Measurements from ENCODE around the gene NCOA7.

NCOA7 gene

DNA sequence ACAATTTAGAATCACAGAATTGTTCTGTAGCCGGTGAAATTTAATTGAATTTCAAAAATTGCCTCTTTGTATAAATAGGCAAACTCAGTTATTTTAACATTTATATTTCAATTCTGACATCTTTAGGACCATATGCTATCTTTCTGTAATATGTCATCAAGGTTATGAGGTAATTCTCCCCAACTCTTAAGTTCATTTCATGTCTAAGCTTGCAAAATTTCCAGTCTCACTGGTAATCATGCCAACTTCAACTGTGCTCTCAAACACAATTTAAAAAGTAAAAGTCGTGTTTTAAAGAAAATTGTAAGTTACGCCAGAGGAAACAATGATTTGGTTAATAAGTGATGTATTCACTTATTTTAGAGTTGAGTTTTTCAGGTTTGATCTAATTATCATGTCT lies 1.4 kb downstream of the NCOA7 start:
- Histone ChIP-seq H3K9me3 (ENCODE audit: control insufficient read depth, low read length) (no peaks in the 10 kb centered on the region), H3K27ac (ENCODE audit: insufficient read depth, low read depth, low read length, poor library complexity, severe bottlenecking) (no peak overlapping the region), H3K27me3 (ENCODE audit: control insufficient read depth, insufficient read depth, low read length, poor library complexity, severe bottlenecking) (peaks cover 8% of the 10 kb centered on the region), H3K4me3 (ENCODE audit: insufficient read depth, low read depth, low read length) (no peak overlapping the region), H3K36me3 (ENCODE audit: control insufficient read depth, insufficient read depth, low read length) (no peaks in the 10 kb centered on the region), H3K4me1 (ENCODE audit: control insufficient read depth, insufficient read depth, low read length) (peaks cover 8% of the 10 kb centered on the region)
- 68 to 88% methylated on average over 2 to 3 of the region's 3 CpGs for WGBS, 2 experiments

DNA sequence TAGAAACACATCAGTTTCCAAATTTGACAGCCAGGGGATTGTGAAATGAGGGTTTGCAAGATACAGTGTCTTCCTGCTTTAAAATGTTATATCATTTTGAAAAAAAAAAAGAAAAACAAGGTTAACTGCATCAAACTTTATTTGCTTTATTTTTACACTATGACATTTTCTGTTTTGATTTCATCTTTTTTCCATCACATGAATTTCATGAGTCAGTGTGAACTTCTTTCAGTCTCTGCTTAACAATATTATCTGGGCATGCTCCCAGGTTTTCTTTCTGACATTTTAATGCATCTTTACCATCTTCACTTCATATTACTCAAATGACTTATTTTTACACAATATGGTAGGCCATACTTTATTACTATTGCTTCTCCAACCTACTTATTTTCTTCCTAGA lies 1.9 kb downstream of the NCOA7 start:
- peaks cover 8% of the 10 kb centered on the region for H3K27me3 ChIP-seq (ENCODE audit: control insufficient read depth, insufficient read depth, low read length, poor library complexity, severe bottlenecking)
- H3K9me3 ChIP-seq (ENCODE audit: control insufficient read depth, low read length) = no peaks in the 10 kb centered on the region
- no peak overlapping the region for H3K27ac ChIP-seq (ENCODE audit: insufficient read depth, low read depth, low read length, poor library complexity, severe bottlenecking)
- no peak overlapping the region for H3K4me3 ChIP-seq (ENCODE audit: insufficient read depth, low read depth, low read length)
- H3K4me1 ChIP-seq (ENCODE audit: control insufficient read depth, insufficient read depth, low read length) = peaks cover 8% of the 10 kb centered on the region
- no peaks in the 10 kb centered on the region for H3K36me3 ChIP-seq (ENCODE audit: control insufficient read depth, insufficient read depth, low read length)

DNA sequence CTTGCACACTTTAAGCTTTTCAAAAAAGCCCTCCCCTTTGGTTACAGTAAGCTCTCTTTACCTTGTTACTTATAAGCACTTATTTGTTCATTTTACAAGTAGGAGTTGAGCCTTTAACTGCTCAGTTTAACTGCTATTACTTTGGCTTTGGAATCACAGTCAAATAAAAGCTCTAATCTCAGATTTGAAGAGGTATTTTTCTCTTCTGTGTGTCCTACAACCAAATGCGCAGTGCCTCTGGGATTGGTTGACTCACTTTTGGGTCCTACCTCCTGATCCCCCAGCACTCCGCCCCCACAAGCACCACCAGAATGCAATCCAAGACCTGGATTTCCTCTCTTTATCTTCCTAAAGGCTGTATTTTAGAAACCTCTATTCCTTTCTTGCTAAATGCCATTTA lies 2.5 kb downstream of the NCOA7 start:
- Histone ChIP-seq H3K36me3 (ENCODE audit: control insufficient read depth, insufficient read depth, low read length) (no peaks in the 10 kb centered on the region), H3K27ac (ENCODE audit: insufficient read depth, low read depth, low read length, poor library complexity, severe bottlenecking) (no peak overlapping the region), H3K9me3 (ENCODE audit: control insufficient read depth, low read length) (no peaks in the 10 kb centered on the region), H3K4me3 (ENCODE audit: insufficient read depth, low read depth, low read length) (no peak overlapping the region), H3K4me1 (ENCODE audit: control insufficient read depth, insufficient read depth, low read length) (peaks cover 8% of the 10 kb centered on the region), H3K27me3 (ENCODE audit: control insufficient read depth, insufficient read depth, low read length, poor library complexity, severe bottlenecking) (peaks cover 8% of the 10 kb centered on the region)
- 83 to 84% methylated on average over 2 of the region's 2 CpGs for WGBS, 2 experiments

- H3K36me3 ChIP-seq (ENCODE audit: control insufficient read depth, insufficient read depth, low read length) = no peaks in the 10 kb centered on the region
- H3K27ac ChIP-seq (ENCODE audit: insufficient read depth, low read depth, low read length, poor library complexity, severe bottlenecking) = no peak overlapping the region
- H3K27me3 ChIP-seq (ENCODE audit: control insufficient read depth, insufficient read depth, low read length, poor library complexity, severe bottlenecking) = peaks cover 8% of the 10 kb centered on the region
- H3K4me1 ChIP-seq (ENCODE audit: control insufficient read depth, insufficient read depth, low read length) = peaks cover 8% of the 10 kb centered on the region
- no peaks in the 10 kb centered on the region for H3K9me3 ChIP-seq (ENCODE audit: control insufficient read depth, low read length)
- 80 to 93% methylated on average over 2 of the region's 3 CpGs for WGBS, 2 experiments
- no peak overlapping the region for H3K4me3 ChIP-seq (ENCODE audit: insufficient read depth, low read depth, low read length)
These were observed 3.1 kb downstream of the NCOA7 start for GRCh38 chr6:125793863-125794262.

DNA sequence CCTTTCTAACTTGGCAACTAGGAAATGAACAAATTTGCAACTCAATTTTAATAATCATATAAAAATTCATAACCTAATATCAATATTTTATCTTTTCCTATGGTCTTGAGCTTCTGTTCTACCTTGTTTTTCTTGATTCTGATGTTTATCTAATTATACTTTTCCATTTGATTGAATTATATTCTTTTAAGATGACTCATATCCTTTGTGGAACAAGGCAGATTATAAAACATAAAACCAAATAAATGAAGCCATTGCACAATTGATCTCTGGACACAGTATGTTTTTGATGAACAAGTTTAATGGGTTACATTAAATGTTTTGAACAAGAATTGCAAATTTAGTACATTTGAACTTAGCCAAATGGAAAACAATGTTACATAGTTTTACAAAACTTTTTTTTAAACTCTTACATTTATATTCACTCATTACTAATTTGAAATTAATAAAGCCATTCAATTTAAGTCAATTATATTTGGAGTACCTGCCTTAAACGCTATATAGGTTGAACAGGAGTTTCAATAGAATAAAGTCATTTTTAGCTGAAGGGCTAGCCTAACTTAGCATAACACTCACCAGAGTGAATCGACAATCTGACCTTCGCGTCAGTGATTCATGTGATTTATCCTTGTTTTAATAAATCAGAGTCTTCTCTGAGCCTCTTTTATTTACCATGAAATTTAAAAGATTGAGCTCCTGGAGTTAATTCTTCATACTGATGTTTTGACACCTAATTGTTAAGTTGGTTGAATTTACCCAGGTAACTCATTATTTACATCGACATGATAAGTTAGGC lies 3.8 kb downstream of the NCOA7 start:
- no peaks in the 10 kb centered on the region for H3K36me3 ChIP-seq (ENCODE audit: control insufficient read depth, insufficient read depth, low read length)
- no peak overlapping the region for H3K27ac ChIP-seq (ENCODE audit: insufficient read depth, low read depth, low read length, poor library complexity, severe bottlenecking)
- no peaks in the 10 kb centered on the region for H3K9me3 ChIP-seq (ENCODE audit: control insufficient read depth, low read length)
- no peak overlapping the region for H3K4me3 ChIP-seq (ENCODE audit: insufficient read depth, low read depth, low read length)
- H3K27me3 ChIP-seq (ENCODE audit: control insufficient read depth, insufficient read depth, low read length, poor library complexity, severe bottlenecking) = peaks cover 8% of the 10 kb centered on the region
- 96 to 97% methylated on average over 4 to 5 of the region's 5 CpGs for WGBS, 2 experiments
- peaks cover 4% of the 10 kb centered on the region for H3K4me1 ChIP-seq (ENCODE audit: control insufficient read depth, insufficient read depth, low read length)

- peaks cover 8% of the 10 kb centered on the region for H3K27me3 ChIP-seq (ENCODE audit: control insufficient read depth, insufficient read depth, low read length, poor library complexity, severe bottlenecking)
- H3K9me3 ChIP-seq (ENCODE audit: control insufficient read depth, low read length) = no peaks in the 10 kb centered on the region
- WGBS, 2 experiments = 100% methylated on average over 1 of the region's 1 CpG; no CpG with 5 or more reads in 1 of the 2 experiments
- no peaks in the 10 kb centered on the region for H3K4me1 ChIP-seq (ENCODE audit: control insufficient read depth, insufficient read depth, low read length)
- no peaks in the 10 kb centered on the region for H3K36me3 ChIP-seq (ENCODE audit: control insufficient read depth, insufficient read depth, low read length)
- no peak overlapping the region for H3K27ac ChIP-seq (ENCODE audit: insufficient read depth, low read depth, low read length, poor library complexity, severe bottlenecking)
- H3K4me3 ChIP-seq (ENCODE audit: insufficient read depth, low read depth, low read length) = no peak overlapping the region
These were observed 4.5 kb downstream of the NCOA7 start for GRCh38 chr6:125795301-125795700.

- Histone ChIP-seq H3K4me3 (ENCODE audit: insufficient read depth, low read depth, low read length) (no peak overlapping the region), H3K27me3 (ENCODE audit: control insufficient read depth, insufficient read depth, low read length, poor library complexity, severe bottlenecking) (no peaks in the 10 kb centered on the region), H3K4me1 (ENCODE audit: control insufficient read depth, insufficient read depth, low read length) (no peaks in the 10 kb centered on the region), H3K27ac (ENCODE audit: insufficient read depth, low read depth, low read length, poor library complexity, severe bottlenecking) (no peak overlapping the region), H3K9me3 (ENCODE audit: control insufficient read depth, low read length) (no peaks in the 10 kb centered on the region), H3K36me3 (ENCODE audit: control insufficient read depth, insufficient read depth, low read length) (no peaks in the 10 kb centered on the region)
- WGBS, 2 experiments = 95% methylated on average over 3 of the region's 3 CpGs
These were observed 6.5 kb downstream of the NCOA7 start for GRCh38 chr6:125797120-125797885.

- H3K27me3 ChIP-seq (ENCODE audit: control insufficient read depth, insufficient read depth, low read length, poor library complexity, severe bottlenecking) = no peaks in the 10 kb centered on the region
- WGBS, 2 experiments = 89 to 91% methylated on average over 3 of the region's 3 CpGs
- no peak overlapping the region for H3K27ac ChIP-seq (ENCODE audit: insufficient read depth, low read depth, low read length, poor library complexity, severe bottlenecking)
- H3K4me1 ChIP-seq (ENCODE audit: control insufficient read depth, insufficient read depth, low read length) = no peaks in the 10 kb centered on the region
- no peaks in the 10 kb centered on the region for H3K9me3 ChIP-seq (ENCODE audit: control insufficient read depth, low read length)
- no peaks in the 10 kb centered on the region for H3K36me3 ChIP-seq (ENCODE audit: control insufficient read depth, insufficient read depth, low read length)
- no peak overlapping the region for H3K4me3 ChIP-seq (ENCODE audit: insufficient read depth, low read depth, low read length)
These were observed 7.2 kb downstream of the NCOA7 start for GRCh38 chr6:125797886-125798444.

DNA sequence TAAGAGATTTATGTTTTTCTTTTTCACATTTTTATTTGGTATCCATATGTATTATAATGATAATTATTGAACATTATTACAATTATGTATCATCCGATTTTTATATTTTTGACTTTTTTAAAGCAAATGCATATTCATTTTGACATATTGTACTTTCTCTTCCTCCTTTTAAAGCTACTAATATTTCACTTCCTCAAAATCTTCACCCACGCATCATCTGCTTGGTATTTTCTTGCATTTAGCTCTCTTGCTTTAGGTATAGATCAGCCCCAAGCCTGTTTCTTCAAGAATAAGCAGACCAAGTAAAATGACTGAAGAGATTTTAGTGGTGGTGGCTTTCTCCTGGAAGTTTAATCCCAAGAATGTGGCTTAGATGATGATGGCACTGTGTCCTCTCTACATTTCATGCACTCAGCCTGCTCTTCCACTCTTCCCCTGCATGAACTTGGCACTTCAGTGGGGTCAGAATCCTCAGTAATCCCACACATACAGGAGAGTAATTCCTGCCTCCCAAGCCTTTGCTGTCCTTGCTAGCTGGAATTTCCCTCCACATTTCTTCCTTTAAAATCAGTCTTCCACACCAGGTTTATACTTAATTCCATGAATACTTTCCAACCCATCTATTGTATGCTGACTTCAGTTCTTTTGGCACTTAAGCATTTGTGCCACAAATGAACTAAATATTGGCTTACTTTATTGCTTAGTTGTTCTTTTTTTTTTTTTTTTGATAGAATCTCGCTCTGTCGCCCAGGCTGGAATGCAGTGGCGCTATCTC lies 8.2 kb downstream of the NCOA7 start:
- no peaks in the 10 kb centered on the region for H3K4me1 ChIP-seq (ENCODE audit: control insufficient read depth, insufficient read depth, low read length)

DNA sequence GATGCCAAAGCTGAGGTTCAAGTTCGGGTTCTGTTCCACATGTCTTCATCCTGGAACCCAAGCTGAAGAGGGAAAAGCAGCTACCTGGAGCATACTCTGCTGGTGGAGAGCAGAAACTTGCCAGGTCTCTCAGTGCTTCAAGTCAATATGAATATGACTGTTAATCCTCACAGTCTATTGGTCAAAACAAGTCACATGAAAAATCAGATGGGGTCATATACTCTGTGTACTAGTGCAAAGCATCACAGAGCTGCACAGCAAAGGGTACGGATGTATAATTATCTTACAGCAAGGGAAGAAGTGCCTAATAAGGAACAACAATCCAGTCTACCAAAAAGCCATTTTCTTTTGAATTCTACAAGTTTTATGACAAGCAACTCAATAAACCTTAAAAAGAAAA lies 11.6 kb downstream of the NCOA7 start:
- Histone ChIP-seq H3K27ac (ENCODE audit: insufficient read depth, low read depth, low read length, poor library complexity, severe bottlenecking) (no peak overlapping the region), H3K36me3 (ENCODE audit: control insufficient read depth, insufficient read depth, low read length) (no peaks in the 10 kb centered on the region), H3K4me1 (ENCODE audit: control insufficient read depth, insufficient read depth, low read length) (no peaks in the 10 kb centered on the region), H3K9me3 (ENCODE audit: control insufficient read depth, low read length) (no peaks in the 10 kb centered on the region), H3K27me3 (ENCODE audit: control insufficient read depth, insufficient read depth, low read length, poor library complexity, severe bottlenecking) (no peaks in the 10 kb centered on the region), H3K4me3 (ENCODE audit: insufficient read depth, low read depth, low read length) (no peak overlapping the region)
- WGBS, 2 experiments = 88 to 95% methylated on average over 2 of the region's 2 CpGs

More for the DNA sequence above, 8.2 kb downstream of the NCOA7 start:
- Histone ChIP-seq H3K27me3 (ENCODE audit: control insufficient read depth, insufficient read depth, low read length, poor library complexity, severe bottlenecking) (no peaks in the 10 kb centered on the region), H3K9me3 (ENCODE audit: control insufficient read depth, low read length) (no peaks in the 10 kb centered on the region), H3K27ac (ENCODE audit: insufficient read depth, low read depth, low read length, poor library complexity, severe bottlenecking) (no peak overlapping the region), H3K4me3 (ENCODE audit: insufficient read depth, low read depth, low read length) (no peak overlapping the region), H3K36me3 (ENCODE audit: control insufficient read depth, insufficient read depth, low read length) (no peaks in the 10 kb centered on the region)
- WGBS, 2 experiments = 89 to 95% methylated on average over 4 to 5 of the region's 5 CpGs

Data from ectodermal cell (in vitro differentiated cells).